Muscle layer of colon (tissue), 2 donors: ENCODE results near the gene BMP7.
"Not testable (repeated sequence)": the region's sequence is repeated elsewhere in the genome, so short reads cannot be mapped to it uniquely, and the experiment has no call there.

Experiments
- H3K27ac ChIP-seq: one replicate; pipeline ENCODE4 v1.7.0; 2013; ENCODE audit warnings: low read depth, mild to moderate bottlenecking, low read length, moderate library complexity
- H3K27me3 ChIP-seq, 2 donors: one replicate each; pipeline ENCODE4 v1.7.0; 2013; ENCODE audit warnings: low read length in 2 of 2, mild to moderate bottlenecking in 2 of 2; ENCODE audit not compliant: insufficient read depth in 2 of 2, control insufficient read depth in 1 of 2
- H3K36me3 ChIP-seq: one replicate; pipeline ENCODE4 v1.7.0; 2013; ENCODE audit warnings: mild to moderate bottlenecking, low read length; ENCODE audit not compliant: insufficient read depth
- H3K4me1 ChIP-seq: one replicate; pipeline ENCODE4 v1.7.0; 2013; ENCODE audit warnings: mild to moderate bottlenecking, low read length; ENCODE audit not compliant: insufficient read depth
- H3K4me3 ChIP-seq, 2 donors: one replicate each; pipeline ENCODE4 v1.7.0; 2013; ENCODE audit warnings: low read length in 2 of 2, low read depth in 1 of 2, mild to moderate bottlenecking in 1 of 2, moderate library complexity in 1 of 2
- H3K9ac ChIP-seq: one replicate; pipeline ENCODE4 v1.7.0; 2013; ENCODE audit warnings: low read length
- H3K9me3 ChIP-seq: one replicate; pipeline ENCODE4 v1.7.0; 2013; ENCODE audit warnings: mild to moderate bottlenecking, low read length
- donor health status: abdominal sarcoma.
- donor health status: Adenocarcinoma of cecum.

Gene BMP7

DNA sequence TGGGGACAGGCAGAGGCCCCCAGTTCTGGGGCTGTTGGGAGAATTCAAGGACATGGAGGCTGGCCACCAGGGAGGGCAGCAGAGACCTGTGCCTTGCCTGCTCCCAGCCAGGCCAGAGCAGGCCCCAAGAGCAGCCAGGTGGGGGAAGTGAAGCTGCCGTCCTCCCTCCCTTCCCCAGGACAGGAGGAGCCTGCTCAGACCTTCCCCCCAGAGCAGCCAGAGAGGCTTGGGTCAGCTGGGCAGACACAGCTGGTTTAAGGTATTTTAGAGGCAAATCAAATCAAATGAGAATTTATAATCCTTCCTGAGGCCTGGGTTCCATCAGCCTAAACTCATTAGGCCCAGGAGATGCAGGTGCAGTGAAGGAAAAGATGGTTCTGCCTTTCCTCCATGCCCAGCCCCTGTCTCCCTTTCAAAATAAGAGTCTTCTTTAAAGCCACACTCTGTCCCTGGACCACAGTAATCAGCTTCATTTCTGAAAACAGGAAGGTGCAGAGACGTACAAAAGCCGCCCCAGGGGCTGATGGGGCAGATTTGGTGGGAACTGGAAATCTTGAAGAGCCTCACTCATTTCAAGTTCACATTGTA is 21.7 kb downstream of the BMP7 start:
- H3K9ac ChIP-seq = no peak overlapping the region
- no peaks in the 10 kb centered on the region for H3K9me3 ChIP-seq
- H3K4me3 ChIP-seq = no peak overlapping the region
- no peaks in the 10 kb centered on the region for H3K27me3 ChIP-seq
- H3K27ac ChIP-seq = no peak overlapping the region
- no peaks in the 10 kb centered on the region for H3K36me3 ChIP-seq
- H3K4me1 ChIP-seq = peaks cover 9% of the 10 kb centered on the region

DNA sequence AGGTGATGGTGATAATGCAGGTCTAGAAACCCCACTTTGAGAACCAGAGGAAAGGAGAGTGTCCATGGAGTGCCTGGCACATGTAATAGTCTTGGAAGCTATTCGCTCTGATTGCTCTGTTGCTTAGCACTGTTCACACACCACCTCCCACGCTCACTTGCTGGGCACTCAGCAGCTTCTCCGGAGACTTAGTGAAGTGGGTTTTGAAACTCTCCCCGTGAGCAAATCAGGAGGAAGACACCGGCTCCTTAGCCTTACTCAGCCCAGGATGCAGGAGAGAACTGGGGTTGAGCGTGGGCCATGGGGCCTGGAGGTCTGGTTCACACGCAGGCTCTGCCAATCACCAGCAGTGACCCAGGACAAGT is 22.2 kb downstream of the BMP7 start:
- Histone ChIP-seq H3K36me3 (no peaks in the 10 kb centered on the region), H3K4me1 (peaks cover 9% of the 10 kb centered on the region), H3K27me3 (no peaks in the 10 kb centered on the region), H3K9me3 (no peaks in the 10 kb centered on the region), H3K9ac (no peak overlapping the region), H3K27ac (no peak overlapping the region), H3K4me3 (no peak overlapping the region)

DNA sequence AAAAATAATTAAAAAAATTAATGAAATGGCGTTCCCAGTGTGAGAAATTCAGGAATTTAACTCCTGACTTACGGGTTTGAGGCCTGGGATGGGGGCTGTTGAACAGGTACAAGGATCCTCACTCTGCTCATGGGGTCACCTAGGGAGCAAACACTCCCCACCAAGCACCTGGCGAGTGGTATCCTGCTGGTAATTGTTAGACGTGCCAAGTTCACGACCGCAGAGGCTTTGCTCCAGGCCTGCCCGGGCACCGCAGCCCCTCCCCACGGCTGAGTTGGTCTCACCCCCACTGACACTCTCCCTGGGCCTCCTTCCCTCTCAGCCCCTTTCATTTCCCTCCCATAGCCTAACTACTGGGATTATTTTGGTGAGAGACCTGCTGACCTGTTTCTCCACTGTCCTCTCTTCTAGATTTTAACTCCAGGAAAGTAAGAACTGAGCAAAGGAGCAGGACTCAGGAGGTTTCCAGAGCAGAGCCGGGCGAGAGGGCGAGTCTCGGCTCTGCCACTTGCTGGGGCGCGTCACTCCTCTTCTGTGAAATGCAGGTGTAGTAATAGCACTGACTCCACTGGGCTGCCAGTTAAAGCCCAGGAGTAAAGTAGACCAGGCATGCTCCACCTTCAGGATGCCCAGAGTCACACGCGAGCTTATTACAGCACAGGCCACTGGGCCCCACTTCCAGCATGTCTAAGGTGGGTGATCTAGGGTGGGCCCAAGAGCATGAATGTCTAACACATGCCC is 22.8 kb downstream of the BMP7 start:
- H3K27ac ChIP-seq = no peak overlapping the region
- H3K4me1 ChIP-seq = peaks cover 9% of the 10 kb centered on the region
- no peaks in the 10 kb centered on the region for H3K9me3 ChIP-seq
- H3K27me3 ChIP-seq = no peaks in the 10 kb centered on the region
- H3K4me3 ChIP-seq = no peak overlapping the region
- H3K9ac ChIP-seq = no peak overlapping the region
- no peaks in the 10 kb centered on the region for H3K36me3 ChIP-seq

DNA sequence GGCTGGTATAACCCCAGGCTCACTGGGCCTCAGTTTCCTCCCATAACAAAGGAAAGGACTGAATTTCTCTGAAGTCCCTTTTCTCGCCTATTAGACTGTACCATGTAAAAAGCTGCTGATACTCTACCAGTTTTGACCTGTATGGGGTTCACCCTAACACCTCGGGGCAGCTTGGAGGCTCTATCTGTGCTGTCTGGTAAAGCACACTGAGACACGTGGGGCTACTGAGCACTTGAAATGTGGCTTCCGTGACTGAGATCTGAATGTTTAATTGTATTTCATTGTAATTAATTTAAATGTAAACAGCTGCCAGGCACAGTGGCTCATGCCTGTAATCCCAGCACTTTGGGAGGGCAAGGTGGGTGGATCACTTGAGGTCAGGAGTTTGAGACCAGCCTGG is 24.0 kb downstream of the BMP7 start:
- Histone ChIP-seq H3K27me3 (no peaks in the 10 kb centered on the region), H3K27ac (no peak overlapping the region), H3K4me1 (peaks cover 9% of the 10 kb centered on the region), H3K36me3 (no peaks in the 10 kb centered on the region), H3K9ac (no peak overlapping the region), H3K4me3 (no peak overlapping the region), H3K9me3 (no peaks in the 10 kb centered on the region)

DNA sequence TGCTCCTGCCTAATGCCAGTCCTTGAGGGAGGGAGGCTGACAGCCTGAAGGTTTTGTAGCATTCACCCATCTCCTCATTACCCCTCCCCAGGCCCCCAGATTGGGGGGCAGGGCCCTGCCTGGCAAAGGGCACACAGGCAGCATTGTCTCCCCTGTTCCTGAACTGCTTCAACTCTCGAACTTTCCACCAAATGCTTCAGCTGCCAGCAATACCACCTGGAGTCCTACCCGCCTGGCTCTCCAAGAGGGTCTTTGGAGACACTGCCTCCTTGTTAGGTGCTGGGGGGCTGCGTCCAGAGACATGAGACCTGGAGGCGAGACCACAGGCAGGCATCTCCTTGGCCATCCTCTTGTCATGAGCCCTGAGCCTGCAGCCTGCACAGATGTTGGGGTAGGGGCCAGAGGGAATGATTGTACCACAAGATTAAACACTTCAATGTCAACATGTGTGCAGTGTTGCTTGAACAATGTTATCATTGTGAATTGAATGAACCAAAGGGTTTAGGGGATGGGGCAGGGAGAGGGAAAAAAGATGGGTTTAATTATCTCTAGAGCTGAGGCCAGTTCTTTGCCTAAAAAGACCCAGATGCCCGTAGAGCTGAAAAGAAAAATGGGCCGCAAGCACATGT is 25.0 kb downstream of the BMP7 start:
- no peak overlapping the region for H3K9ac ChIP-seq

DNA sequence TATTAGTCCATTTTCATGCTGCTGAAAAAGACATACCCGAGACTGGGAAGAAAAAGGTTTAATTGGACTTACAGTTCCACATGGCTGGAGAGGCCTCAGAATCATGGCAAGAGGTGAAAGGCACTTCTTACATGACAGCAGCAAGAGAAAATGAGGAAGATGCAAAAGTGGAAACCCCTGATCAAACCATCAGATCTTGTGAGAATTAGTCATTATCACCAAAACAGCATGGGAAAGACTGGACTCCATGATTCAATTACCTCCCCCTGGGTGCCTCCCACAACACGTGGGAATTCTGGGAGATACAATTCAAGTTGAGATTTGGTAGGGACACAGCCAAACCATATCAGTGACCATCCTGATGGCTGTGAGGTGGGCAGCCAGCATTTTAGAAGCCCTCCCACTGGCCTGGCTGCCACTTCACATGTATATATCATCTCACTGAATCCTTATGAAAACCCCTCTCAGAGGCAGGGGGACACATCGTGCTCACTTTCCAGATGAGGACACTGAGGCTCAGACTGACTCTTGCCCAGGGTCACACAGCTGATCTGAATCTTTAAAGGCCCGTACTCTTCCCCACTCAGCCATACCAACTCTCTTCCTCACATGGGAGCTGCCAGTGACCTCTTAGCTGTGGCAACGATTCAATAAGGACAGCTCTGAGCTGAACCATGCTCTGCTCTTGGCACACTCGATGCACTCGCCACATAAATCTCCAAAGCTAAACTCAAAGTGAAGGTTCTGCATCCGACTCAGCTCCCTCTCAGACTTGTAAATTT is 25.7 kb downstream of the BMP7 start:
- Histone ChIP-seq H3K36me3 (no peaks in the 10 kb centered on the region), H3K9ac (no peak overlapping the region), H3K9me3 (no peaks in the 10 kb centered on the region), H3K27me3 (no peaks in the 10 kb centered on the region), H3K4me1 (peaks cover 9% of the 10 kb centered on the region), H3K27ac (no peak overlapping the region), H3K4me3 (no peak overlapping the region)

More for the DNA sequence above, 25.0 kb downstream of the BMP7 start:
- no peaks in the 10 kb centered on the region for H3K27me3 ChIP-seq
- H3K27ac ChIP-seq = no peak overlapping the region
- H3K36me3 ChIP-seq = no peaks in the 10 kb centered on the region
- H3K9me3 ChIP-seq = no peaks in the 10 kb centered on the region
- no peak overlapping the region for H3K4me3 ChIP-seq
- peaks cover 9% of the 10 kb centered on the region for H3K4me1 ChIP-seq

DNA sequence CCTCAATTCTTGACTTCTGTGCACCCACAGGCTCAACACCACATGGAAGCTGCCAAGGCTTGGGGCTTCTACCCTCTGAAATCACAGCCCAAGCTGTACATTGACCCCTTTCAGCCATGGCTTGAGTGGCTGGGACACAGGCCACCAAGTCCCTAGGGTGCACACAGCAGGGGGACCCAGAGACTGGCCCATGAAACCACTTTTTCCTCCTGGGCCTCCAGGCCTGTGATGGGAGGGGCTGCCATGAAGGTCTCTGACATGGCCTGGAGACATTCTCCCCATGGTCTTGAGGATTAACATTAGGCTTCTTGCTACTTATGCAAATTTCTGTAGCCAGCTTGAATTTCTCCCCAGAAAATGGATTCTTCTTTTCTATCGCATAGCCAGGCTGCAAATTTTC is 26.7 kb downstream of the BMP7 start:
- H3K4me3 ChIP-seq, H3K4me1 ChIP-seq, H3K27ac ChIP-seq, H3K36me3 ChIP-seq, H3K27me3 ChIP-seq, H3K9ac ChIP-seq, H3K9me3 ChIP-seq: not testable (repeated sequence)

DNA sequence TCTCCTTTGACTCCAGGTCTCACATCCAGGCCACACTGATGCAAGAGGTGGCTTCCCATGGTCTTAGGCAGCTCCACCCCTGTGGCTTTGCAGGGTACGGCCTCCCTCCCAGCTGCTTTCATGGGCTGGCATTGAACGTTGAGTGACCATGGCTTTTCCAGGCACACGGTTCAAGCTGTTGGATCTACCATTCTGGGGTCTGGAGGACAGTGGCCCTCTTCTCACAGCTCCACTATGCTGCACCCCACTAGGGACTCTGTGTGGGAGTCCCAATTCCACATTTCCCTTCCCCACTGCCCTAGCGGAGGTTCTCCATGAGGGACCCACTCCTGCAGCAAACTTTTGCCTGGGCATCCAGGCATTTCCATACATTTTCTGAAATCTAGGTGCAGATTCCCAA is 27.1 kb downstream of the BMP7 start:
- H3K27me3 ChIP-seq, H3K4me1 ChIP-seq: not testable (repeated sequence)

DNA sequence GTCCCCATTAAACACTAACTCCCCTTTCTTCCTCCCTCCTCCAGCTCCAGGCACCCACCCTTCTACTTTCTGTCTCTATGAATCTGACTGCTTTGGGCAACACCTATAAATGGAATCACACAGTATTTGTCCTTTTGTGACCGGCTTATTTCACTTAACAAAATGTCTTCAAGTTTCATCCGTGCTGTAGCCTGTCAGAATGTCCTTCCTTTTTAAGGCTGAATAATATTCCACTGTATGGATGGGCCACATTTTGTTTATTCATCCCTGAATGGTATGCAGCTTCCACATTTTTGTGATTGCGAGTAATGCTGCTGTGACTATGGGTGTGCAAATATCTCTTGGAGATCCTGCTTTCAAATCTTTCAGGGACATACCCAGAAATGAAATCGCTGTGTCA is 28.4 kb downstream of the BMP7 start:
- Histone ChIP-seq H3K27ac (no peak overlapping the region), H3K9me3 (no peaks in the 10 kb centered on the region), H3K4me1 (peaks cover 9% of the 10 kb centered on the region)

More for the DNA sequence above, 27.1 kb downstream of the BMP7 start:
- H3K9ac ChIP-seq, H3K9me3 ChIP-seq, H3K27ac ChIP-seq, H3K4me3 ChIP-seq, H3K36me3 ChIP-seq: not testable (repeated sequence)

DNA sequence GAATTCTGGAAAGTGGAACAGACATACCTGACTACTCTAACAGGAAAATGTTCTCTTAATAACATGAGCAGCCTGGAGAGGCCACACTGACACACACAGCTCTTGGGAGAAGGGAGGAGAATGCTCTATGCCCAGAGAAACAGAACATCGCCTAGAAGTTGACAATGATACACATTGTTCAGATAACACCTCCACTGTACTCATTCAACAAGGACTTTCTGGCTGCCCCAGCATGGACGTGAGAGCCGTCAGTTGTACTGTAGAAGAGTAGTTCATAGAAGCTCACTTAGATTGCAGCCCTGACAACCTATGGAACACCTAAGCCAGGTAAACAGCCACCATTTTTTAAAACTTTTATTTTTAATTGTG is 28.9 kb downstream of the BMP7 start:
- no peak overlapping the region for H3K27ac ChIP-seq
- H3K4me3 ChIP-seq = no peak overlapping the region
- peaks cover 9% of the 10 kb centered on the region for H3K4me1 ChIP-seq

More for the DNA sequence above, 28.4 kb downstream of the BMP7 start:
- Histone ChIP-seq H3K36me3 (no peaks in the 10 kb centered on the region), H3K27me3 (no peaks in the 10 kb centered on the region), H3K4me3 (no peak overlapping the region), H3K9ac (no peak overlapping the region)

DNA sequence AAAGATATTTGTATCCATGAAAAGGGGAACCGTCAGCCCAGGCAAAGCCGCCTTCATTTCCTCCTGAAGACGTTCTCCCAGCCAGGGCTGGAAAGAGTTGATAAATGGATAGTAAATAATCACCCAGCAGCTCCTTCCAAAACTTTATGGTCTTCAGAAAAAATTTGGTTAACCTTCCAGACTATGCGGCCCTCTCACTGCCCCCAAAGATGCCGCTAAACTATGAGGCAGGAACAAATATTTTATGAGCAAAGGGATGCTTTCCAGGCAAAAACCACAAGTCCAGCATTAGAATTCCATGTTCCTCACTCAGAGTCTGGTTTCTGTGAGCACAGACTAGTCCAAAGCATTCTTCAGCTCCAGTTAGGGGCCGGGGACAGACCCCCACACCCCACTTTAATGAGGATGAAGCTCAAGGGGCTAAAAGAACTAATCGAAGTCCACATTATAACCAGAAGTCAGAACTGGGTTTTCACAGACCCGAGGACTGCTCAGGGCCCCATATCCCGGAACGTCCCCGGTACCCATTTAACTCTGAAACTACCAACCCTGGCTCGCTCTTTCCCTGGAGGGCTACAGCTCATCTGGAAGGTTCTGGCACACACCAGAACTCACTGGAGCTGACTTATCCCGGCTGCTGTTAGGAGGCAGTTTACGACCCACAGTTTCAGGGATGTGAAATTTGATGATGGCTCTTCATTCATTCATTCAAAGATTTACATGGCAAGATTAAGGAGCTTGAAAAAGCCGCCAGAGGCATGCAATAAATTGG is 29.4 kb downstream of the BMP7 start:
- no peak overlapping the region for H3K4me3 ChIP-seq
- H3K4me1 ChIP-seq = peaks cover 9% of the 10 kb centered on the region
- H3K27ac ChIP-seq = no peak overlapping the region
- no peaks in the 10 kb centered on the region for H3K9me3 ChIP-seq
- no peak overlapping the region for H3K9ac ChIP-seq
- no peaks in the 10 kb centered on the region for H3K36me3 ChIP-seq
- no peaks in the 10 kb centered on the region for H3K27me3 ChIP-seq

More for the DNA sequence above, 28.9 kb downstream of the BMP7 start:
- H3K36me3 ChIP-seq = no peaks in the 10 kb centered on the region
- H3K9ac ChIP-seq = no peak overlapping the region
- H3K9me3 ChIP-seq = no peaks in the 10 kb centered on the region
- H3K27me3 ChIP-seq = no peaks in the 10 kb centered on the region
